AG08396 (cell line): ENCODE measurements around the gene DNAJC16.

Experiments
- DNase-seq: peaks from one replicate; pipeline ENCODE4 v3.0.0; 2012; ENCODE audit warnings: low spot score, mixed read lengths

The DNAJC16 gene

GRCh38 chr1:15540186-15540585 lies 13.5 kb downstream of the DNAJC16 start:
- no peak for DNase-seq

GRCh38 chr1:15541231-15541792 lies 14.7 kb downstream of the DNAJC16 start:
- no peak for DNase-seq

GRCh38 chr1:15542388-15543250 lies 16.0 kb downstream of the DNAJC16 start:
- no peak for DNase-seq

GRCh38 chr1:15543251-15543588 lies 16.6 kb downstream of the DNAJC16 start:
- DNase-seq, result no peak

GRCh38 chr1:15543589-15544568 lies 17.2 kb downstream of the DNAJC16 start:
- peak; percentile 15 for DNase-seq

GRCh38 chr1:15546641-15547040 lies 20.0 kb downstream of the DNAJC16 start:
- DNase-seq, result no peak

GRCh38 chr1:15550573-15550972 lies 23.9 kb downstream of the DNAJC16 start:
- no peak for DNase-seq

- no peak for DNase-seq
Observed at GRCh38 chr1:15557008-15557407, 30.4 kb downstream of the DNAJC16 start.

- DNase-seq, result no peak
Observed at GRCh38 chr1:15557594-15557993, 30.9 kb downstream of the DNAJC16 start.

DNA sequence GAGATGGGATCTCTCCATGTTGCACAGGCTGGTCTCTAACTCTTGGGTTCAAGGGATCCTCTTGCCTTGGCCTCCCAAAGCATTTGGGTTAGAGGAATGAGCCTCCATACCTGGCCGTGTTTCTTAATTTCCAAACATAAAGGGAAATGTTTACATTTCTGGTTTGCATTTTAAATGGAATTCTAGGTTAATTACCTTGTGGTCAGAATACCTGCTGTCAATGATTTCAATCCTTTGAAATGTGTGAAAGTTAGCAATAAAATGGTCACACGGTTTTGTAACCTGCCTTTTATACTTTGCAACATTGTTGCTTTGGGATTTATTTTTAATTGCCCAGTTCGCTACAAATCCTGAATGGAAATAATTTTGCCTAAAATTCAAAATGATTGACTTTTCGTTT lies 31.9 kb downstream of the DNAJC16 start:
- no peak for DNase-seq

DNA sequence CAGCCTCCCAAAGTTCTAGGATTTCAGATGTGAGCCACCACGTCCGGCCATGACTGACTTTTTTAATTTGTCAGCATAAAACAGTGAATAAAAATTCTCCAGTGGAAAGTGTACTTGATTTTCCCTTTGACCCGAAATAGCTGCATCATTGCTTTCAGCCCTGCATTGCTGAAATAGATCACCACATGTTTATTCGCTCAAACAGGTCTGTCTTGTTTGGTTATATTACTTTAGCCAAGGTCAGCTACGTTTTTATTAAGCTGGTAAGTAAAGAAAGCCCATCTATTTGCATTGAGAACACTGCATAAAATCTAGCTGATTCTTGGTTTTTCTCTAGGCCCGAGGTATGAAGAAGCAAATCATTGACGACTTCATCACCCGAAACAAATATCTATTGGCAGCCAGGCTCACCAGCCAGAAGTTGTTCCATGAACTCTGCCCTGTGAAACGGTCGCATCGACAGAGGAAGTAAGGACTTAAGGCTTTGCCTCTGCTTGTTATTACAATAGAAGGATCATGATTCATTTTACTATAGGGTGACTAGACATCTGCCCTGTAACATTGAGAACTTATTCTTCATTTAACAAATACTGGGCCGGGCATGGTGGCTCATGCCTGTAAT lies 32.7 kb downstream of the DNAJC16 start:
- no peak for DNase-seq

DNA sequence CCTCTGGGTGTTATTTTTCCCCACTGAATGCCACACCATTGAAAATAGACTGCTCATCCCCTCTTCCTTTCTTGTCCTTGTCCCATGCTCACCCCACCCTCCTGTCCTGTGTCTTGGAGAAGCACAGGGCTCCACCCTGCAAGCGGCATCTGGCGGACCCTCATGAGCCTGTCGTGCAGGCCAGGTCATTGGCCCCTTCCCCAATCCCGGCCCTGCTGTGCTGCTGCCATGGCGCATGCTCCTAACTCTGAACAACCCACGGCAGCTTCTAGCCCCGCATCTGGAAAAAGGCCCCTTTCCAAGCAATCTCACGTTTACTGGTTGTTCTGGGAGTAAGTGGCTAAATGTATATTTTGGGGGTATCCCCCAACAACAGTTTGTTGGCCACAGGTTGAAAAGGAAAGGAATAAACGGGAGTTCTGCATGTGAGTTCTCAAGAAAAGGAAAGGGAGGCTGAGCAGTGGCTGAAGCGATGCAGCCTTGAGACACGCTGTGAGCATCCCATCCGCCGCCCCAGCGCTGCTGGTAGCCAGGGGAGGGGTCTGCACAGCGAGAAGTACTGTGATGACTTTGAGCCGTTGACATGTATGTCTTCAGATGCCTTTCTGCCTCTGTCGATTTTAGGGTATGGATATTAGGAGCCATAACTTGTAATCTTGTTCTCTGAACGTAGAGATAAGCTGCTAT lies 41.9 kb downstream of the DNAJC16 start:
- DNase-seq, result no peak

DNA sequence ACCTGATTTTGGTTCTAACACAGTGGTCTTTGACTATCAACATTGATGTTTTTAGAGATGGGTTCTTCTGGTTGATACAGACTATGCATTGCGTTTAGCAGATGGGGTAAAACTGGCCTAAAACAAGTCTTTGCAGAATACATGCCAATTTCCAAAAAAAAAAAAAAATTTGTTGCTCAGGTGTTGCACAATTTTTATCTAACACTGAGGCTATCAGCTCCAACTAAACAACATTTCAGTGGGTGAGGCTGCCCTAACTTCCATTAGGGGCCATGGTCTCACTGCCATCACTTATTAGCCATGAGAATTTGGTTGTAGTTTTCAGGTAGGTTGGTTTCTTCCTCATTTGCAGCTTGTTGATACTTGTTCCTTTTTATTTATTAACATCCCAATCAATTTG lies 44.2 kb downstream of the DNAJC16 start:
- DNase-seq, result no peak

DNA sequence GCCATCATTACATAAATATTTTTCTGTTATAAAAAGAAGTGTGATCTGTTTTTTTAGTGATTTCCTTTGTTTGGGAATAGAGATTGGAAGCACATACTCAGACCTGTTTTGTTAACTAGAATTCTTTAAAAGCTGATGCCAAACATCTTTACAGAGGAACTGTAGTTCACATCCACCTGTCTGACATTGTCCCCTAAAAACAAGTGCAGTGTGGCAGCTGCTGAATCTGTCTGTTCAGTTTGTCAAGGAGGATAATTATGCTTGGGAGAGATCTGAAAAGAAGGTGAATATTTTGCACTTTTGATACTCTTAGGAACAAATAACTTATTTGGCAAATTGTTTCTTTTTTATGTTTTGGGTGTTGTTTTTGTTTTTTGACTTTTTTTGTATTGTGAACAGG lies 44.6 kb downstream of the DNAJC16 start:
- DNase-seq, result no peak

GRCh38 chr1:15573477-15573876 lies 46.8 kb downstream of the DNAJC16 start:
- DNase-seq, result no peak

DNA sequence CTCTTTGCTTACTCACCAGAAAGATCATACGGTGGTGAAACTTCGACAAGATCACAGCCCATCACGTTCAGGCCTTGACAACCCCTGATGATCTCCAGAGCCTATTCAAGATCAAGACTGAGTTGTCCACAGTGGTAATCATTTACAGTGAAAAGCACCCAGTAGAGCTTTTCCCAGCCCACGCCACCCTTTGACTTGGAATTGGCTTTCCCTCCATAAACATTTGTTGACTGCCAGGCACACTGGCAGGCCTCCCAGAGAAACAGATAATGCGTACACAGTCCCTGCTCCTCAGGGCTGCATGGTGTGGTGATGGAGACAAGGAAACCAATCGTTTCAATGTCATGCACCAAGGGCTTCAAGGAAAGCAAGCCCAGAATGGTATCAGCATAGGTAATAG lies 48.1 kb downstream of the DNAJC16 start:
- no peak for DNase-seq

DNA sequence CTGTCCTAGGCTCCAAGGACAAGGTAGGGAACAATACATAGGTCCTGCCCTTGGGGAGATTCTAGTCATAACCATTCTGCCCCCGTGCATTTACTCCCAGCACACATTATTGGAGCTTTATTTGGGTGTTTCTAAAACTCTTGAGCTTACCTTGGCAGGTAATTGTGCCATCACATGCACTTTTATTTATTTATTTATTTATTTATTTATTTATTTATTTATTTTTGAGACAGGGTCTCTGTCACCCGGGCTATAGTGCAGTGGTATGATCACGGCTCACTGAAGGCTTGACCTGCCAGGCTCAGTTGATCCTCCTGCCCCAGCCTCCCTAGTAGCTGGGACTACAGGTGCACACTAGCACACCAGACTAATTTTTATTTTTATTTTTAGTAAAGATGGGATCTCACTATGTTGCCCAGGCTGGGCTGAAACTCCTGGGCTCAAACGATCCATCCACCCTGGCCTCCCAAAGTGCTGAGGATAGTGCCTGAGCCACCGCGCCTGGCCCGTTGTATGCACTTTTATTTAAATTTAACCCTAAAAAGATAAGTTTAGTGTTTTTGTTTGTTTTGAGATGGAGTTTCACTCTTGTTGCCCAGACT lies 49.0 kb downstream of the DNAJC16 start:
- DNase-seq, result no peak

DNA sequence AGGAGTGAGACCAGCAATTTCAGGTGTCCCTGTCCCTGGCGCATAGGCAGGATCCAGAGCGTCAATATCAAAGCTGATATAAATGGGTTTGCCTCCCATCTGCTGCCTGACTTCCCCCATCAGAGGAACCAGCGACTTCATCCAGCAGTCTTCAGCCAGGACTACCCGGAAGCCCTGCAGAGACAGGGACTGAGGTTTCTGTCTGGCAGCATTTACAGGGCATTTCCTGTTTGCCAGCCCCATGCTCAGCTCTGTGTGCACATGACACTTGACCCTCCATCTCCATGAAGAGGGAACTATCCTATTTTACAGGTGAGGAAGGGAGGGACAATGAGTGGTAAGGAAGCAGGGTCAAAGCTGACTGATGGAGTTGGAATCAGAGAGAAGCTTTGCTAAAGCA lies 51.0 kb downstream of the DNAJC16 start:
- DNase-seq, result no peak

DNA sequence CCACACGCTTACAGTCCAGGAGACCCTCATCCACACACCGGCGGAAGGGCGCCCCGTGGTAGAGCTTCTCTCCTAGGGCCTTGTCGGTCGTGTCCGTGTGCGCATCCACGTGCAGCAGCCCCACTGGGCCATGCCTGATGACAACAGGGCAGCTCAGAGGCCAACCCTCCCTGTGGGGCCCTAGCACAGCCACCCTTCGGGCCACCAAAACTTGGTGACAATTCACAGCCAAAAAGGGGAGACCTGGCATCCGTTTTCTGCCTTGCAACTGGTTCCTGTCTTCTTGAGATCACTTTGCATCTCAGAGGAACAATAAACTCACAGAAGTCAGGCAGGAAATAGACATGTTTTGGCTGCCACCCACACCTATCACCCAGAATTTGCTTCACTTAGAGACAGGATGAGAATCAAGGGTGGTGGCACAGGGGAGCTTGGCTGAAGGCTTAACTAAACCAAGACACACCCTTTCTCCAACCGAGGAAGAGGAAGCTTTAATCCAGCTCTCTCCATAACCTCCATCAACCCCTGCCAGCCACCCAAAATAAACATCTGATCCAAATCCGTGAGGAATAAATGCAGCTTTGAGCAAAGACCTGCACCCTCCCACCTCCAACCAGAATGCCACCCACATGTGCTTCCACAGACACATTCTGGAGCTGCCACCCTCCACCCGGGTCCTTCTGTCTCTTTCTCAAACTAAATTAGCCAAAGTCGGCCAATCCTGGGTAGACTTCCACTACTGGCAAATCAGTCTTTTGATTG lies 52.5 kb downstream of the DNAJC16 start:
- DNase-seq, result no peak

GRCh38 chr1:15579683-15580047 lies 53.0 kb downstream of the DNAJC16 start:
- no peak for DNase-seq
